Measurements from ENCODE around the gene STEAP2. TPM values are rescaled to one million over a fixed set of nuclear protein-coding genes. Genes with fewer than 3 reads are reported as not detected.
A peak's percentile ranks its signal among the peaks of the same experiment; 100 is the strongest.

STEAP2 gene
- total RNA-seq (2012; rRNA removed) (3.9 and 4.2 TPM in 2 replicates), polyA plus RNA-seq (2012; rRNA removed) (1.7 and 1.8 TPM in 2 replicates), Bru-seq, nascent RNA (percentile 31 among the genes with signal in this experiment), BruChase-seq, experiment 1, labeled RNA remaining after a 6-hour chase (percentile 39 among the genes with signal in this experiment), BruChase-seq, experiment 2, labeled RNA remaining after a 2-hour chase (percentile 40 among the genes with signal in this experiment)
- 0.45 and 0.51 TPM in 2 replicates for polyA plus RNA-seq (2012; cell fraction: cytosol; rRNA removed)
- 0.67 and 4.7 TPM in 2 replicates for polyA plus RNA-seq (2012; cell fraction: nucleus; rRNA removed; ENCODE audit: low replicate concordance)
- long read RNA-seq, partial matches to known transcripts: 0 of 1 reads
- long read RNA-seq, other reads (novel, unspliced or antisense): 1 of 1 reads

- H3K27me3 ChIP-seq (ENCODE audit: control insufficient read depth, insufficient read depth, low read length): no peaks in the 10 kb centered on the region
- no peak within 1 kb of the TSS for H3K23ac ChIP-seq (ENCODE audit: low read depth, low read length)
- H2AK9ac ChIP-seq (replicated peaks; ENCODE audit: low read depth, low read length, poor library complexity): peak within 1 kb of the TSS; percentile 6
- ATAC-seq (ENCODE audit: low read depth) (peak; percentile 99), DNase-seq (peak; percentile 85)
- peak within 1 kb of the TSS; percentile 58 for H3K9ac ChIP-seq (ENCODE audit: low read depth, low read length)
- no TSS peak for BruUV-seq (replicated peaks)
- peak within 1 kb of the TSS; percentile 31; a peak in 2 of 4 replicates for H4K8ac ChIP-seq (ENCODE audit: low read depth in 2 of 2, low read length in 2 of 2)
- H2BK15ac ChIP-seq (ENCODE audit: low read depth, low read length): no peak within 1 kb of the TSS
- H3K36me3 ChIP-seq (ENCODE audit: control insufficient read depth, insufficient read depth, low read length): no peaks in the 10 kb centered on the region
- intact Hi-C loops (cut with micrococcal nuclease) (loop anchor here (2.0 kb wide), 1 partner anchor 57 kb away; the partner anchor contains the start of gene STEAP1), dilution Hi-C loops (cut with HindIII; ENCODE audit: low sequenced_read_pairs, unreplicated experiment) (no loop called here), in situ Hi-C loops (cut with MboI; ENCODE audit: low sequenced_read_pairs) (no loop called here)
- H3K4me2 ChIP-seq (ENCODE audit: low read depth, low read length): peak within 1 kb of the TSS; percentile 88
- ChIA-PET POLR2A (ENCODE audit: unreplicated experiment) (interaction anchor here (0.6 kb wide), 1 partner anchor 807 kb away, joined by 3 read pairs; no protein-coding TSS in a partner anchor), CTCF (interaction anchor here (0.6 to 1.4 kb wide), 16 partner anchors 9 to 578 kb away, joined by 3 to 6 read pairs (median 3); partner anchors contain the start of gene STEAP1)
- 0% methylated on average over 18 of the region's 73 CpGs; no CpG with 5 or more reads in 1 of the 2 experiments for WGBS, 2 experiments (ENCODE audit: extremely low coverage in 2 of 2, insufficient read length in 1 of 2)
- no peak within 1 kb of the TSS; the same call in 1 of the 2 replicates for H4K91ac ChIP-seq (ENCODE audit: insufficient read depth, low read depth, low read length)
- no peak within 1 kb of the TSS for H2BK5ac ChIP-seq (ENCODE audit: low read depth, low read length, poor library complexity, severe bottlenecking)
- no peak within 1 kb of the TSS for H2AK5ac ChIP-seq (ENCODE audit: low read depth, low read length)
- H4K20me1 ChIP-seq (ENCODE audit: insufficient read depth, low read length): no peaks in the 10 kb centered on the region
- no peaks in the 10 kb centered on the region for H3K4me1 ChIP-seq (ENCODE audit: control insufficient read depth, insufficient read depth, low read length)
- H4K5ac ChIP-seq (ENCODE audit: low read depth, low read length): 0 out of 2 replicates have a peak within 1 kb of the TSS, but pooled peaks have one; percentile 22
- H3K4me3 ChIP-seq (ENCODE audit: insufficient read depth, low read depth, low read length): peak within 1 kb of the TSS; percentile 56
- H2AFZ ChIP-seq (replicated peaks; ENCODE audit: low read length, poor library complexity): peak within 1 kb of the TSS; percentile 87
- no peak within 1 kb of the TSS for H2BK20ac ChIP-seq (ENCODE audit: low read depth, low read length)
- no peaks in the 10 kb centered on the region for H3K79me1 ChIP-seq (ENCODE audit: low read depth in 1 of 2, low read length in 2 of 2)
- no peak within 1 kb of the TSS for H2BK120ac ChIP-seq (ENCODE audit: low read depth, low read length)
- no peak within 1 kb of the TSS for H3K4ac ChIP-seq (ENCODE audit: low read depth, low read length)
- H3K18ac ChIP-seq (ENCODE audit: low read depth, low read length): no peak within 1 kb of the TSS
- H3K14ac ChIP-seq (replicated peaks; ENCODE audit: low read depth, low read length): no peak within 1 kb of the TSS; the same call in 1 of the 2 replicates
- H3K27ac ChIP-seq (ENCODE audit: insufficient read depth, low read length): peak within 1 kb of the TSS; percentile 48
- 0 out of 2 replicates have a peak within 1 kb of the TSS, but pooled peaks have one; percentile 35 for H3K56ac ChIP-seq (ENCODE audit: extremely low read depth, insufficient read depth, low read length)
- no peaks in the 10 kb centered on the region for H3K9me1 ChIP-seq (ENCODE audit: insufficient read depth, low read length)
- no peaks in the 10 kb centered on the region for H3K9me3 ChIP-seq (ENCODE audit: control insufficient read depth, insufficient read depth, low read length)
- no peak for TF ChIP-seq BHLHE40 (IDR thresholded peaks at IDR 0.05; ENCODE audit: low read depth, low read length)
- no peak for TF ChIP-seq USF2 (IDR thresholded peaks at IDR 0.05; ENCODE audit: low read depth, low read length)
- no peak for TF ChIP-seq CHD1 (IDR thresholded peaks at IDR 0.05; ENCODE audit: low read depth, low read length)
- peak; percentile 49 for TF ChIP-seq RAD21 (IDR thresholded peaks at IDR 0.05; ENCODE audit: low read length)
- TF ChIP-seq RCOR1 (IDR thresholded peaks at IDR 0.05; ENCODE audit: insufficient replicate concordance, low read length): no peak
- peak; percentile 78; the same call in 1 of the 2 replicates for TF ChIP-seq MAZ (IDR thresholded peaks at IDR 0.05; ENCODE audit: borderline replicate concordance, low read depth, low read length)
- TF ChIP-seq RFX5 (IDR thresholded peaks at IDR 0.05; ENCODE audit: low read depth, low read length): no peak
- no peak for TF ChIP-seq SMC3 (IDR thresholded peaks at IDR 0.05; ENCODE audit: low read depth, low read length)
- no peak for TF ChIP-seq POLR2A (IDR thresholded peaks at IDR 0.05; ENCODE audit: low read depth, low read length)
- TF ChIP-seq FOS (IDR thresholded peaks at IDR 0.05; ENCODE audit: low read depth, low read length): no peak
- no peak for TF ChIP-seq CEBPB (IDR thresholded peaks at IDR 0.05; ENCODE audit: low read depth, low read length)
- no peak; the same call in 1 of the 2 replicates for TF ChIP-seq MXI1 (IDR thresholded peaks at IDR 0.05; ENCODE audit: borderline replicate concordance, low read depth, low read length)
- no peak for TF ChIP-seq ELK1 (IDR thresholded peaks at IDR 0.05; ENCODE audit: borderline replicate concordance, low read depth, low read length)
- TF ChIP-seq NFE2L2 (IDR thresholded peaks at IDR 0.05; ENCODE audit: low read depth, low read length): no peak
These were observed at the start of gene STEAP2 for GRCh38 chr7:90211391-90212148. STEAP2 (plus strand) TSS chr7:90211740; CDS start chr7:90225083, 13,343 bp downstream.

Data from IMR-90 (cell line).